Measurements from ENCODE around the gene PIK3R3.

DNA sequence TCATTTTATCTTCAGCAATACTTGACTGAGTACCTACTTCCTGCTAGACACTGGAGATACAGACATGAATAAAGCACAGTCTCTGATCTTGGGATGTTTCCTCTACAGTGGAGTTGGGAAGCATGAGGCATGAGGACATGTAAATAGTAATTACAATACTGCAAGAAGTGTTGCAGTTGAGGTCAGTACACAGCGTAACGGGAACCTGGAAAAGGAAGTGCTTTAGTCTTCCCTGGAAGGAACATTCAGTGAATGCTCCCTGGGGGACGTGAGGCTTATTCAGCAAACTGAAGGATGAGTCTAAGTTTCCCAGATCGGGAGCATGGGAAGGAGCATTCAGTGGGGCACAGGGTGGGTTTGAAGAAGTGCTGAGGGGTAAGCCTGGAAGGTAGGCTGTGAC is 112.4 kb downstream of the PIK3R3 start:
- TF ChIP-seq CTCF (IDR thresholded peaks at IDR 0.05) = no peak
- no peak for TF ChIP-seq EP300 (IDR thresholded peaks at IDR 0.05)

All from ovary (tissue), 3 donors.